Type B pancreatic cell (in vitro differentiated cells): ENCODE measurements around the gene GABARAPL1. TPM values are rescaled to one million over a fixed set of nuclear protein-coding genes. Genes with fewer than 3 reads are reported as not detected.

Experiments used
- DNase-seq: peaks from one replicate; pipeline ENCODE4 v3.0.0; 2021; ENCODE audit warnings: mixed read lengths; ENCODE audit not compliant: unreplicated experiment; ENCODE audit errors: extremely low spot score
- H3K27ac Mint-ChIP-seq: 2 replicates; pipeline ENCODE4 v1.8.0; 2021; ENCODE audit warnings: mild to moderate bottlenecking, mixed read lengths
- H3K27me3 Mint-ChIP-seq: 2 replicates; pipeline ENCODE4 v1.8.0; 2021; ENCODE audit warnings: mixed read lengths
- H3K36me3 Mint-ChIP-seq: 2 replicates; pipeline ENCODE4 v1.8.0; 2021; ENCODE audit warnings: mixed read lengths
- H3K4me1 Mint-ChIP-seq: one replicate; pipeline ENCODE4 v1.8.0; 2021; ENCODE audit warnings: mixed read lengths; ENCODE audit not compliant: unreplicated experiment
- H3K4me3 Mint-ChIP-seq: 2 replicates; pipeline ENCODE4 v1.8.0; 2021; ENCODE audit warnings: mild to moderate bottlenecking, mixed read lengths
- H3K9me3 Mint-ChIP-seq: 2 replicates; pipeline ENCODE4 v1.8.0; 2021; ENCODE audit warnings: mixed read lengths
- CTCF ChIP-seq: fragments of 200-600 bp; sonication (generic); conservative IDR thresholded peaks from 2 replicates; pipeline ENCODE4 v1.5.0; 2021; ENCODE audit warnings: antibody characterized with exemption, mild to moderate bottlenecking
- total RNA-seq: library from RNA; stranded (reverse); gene quantifications from 2 replicates; pipeline ENCODE4 v1.2.1, GENCODE V29; 2021; ENCODE audit warnings: low replicate concordance

The GABARAPL1 gene
- total RNA-seq, 1 donor from 2014 or later: 43.5 TPM

- Mint-ChIP-seq H3K9me3 (no peaks in the 10 kb centered on the region), H3K4me3 (no peak overlapping the region), H3K4me1 (no peaks in the 10 kb centered on the region), H3K27me3 (no peaks in the 10 kb centered on the region), H3K36me3 (peaks cover 9% of the 10 kb centered on the region), H3K27ac (no peak overlapping the region)
- no peak for DNase-seq
- no peak for TF ChIP-seq CTCF
Observed at GRCh38 chr12:10234562-10234961, 21.9 kb downstream of the GABARAPL1 start.

- Mint-ChIP-seq H3K9me3 (no peaks in the 10 kb centered on the region), H3K27ac (no peak overlapping the region), H3K27me3 (no peaks in the 10 kb centered on the region), H3K36me3 (peaks cover 9% of the 10 kb centered on the region), H3K4me3 (no peak overlapping the region), H3K4me1 (no peaks in the 10 kb centered on the region)
- no peak for DNase-seq
- TF ChIP-seq CTCF: peak; percentile 93
Observed at GRCh38 chr12:10235761-10236631, 23.3 kb downstream of the GABARAPL1 start.

GRCh38 chr12:10236720-10237119 is 24.0 kb downstream of the GABARAPL1 start:
- peaks cover 9% of the 10 kb centered on the region for H3K36me3 Mint-ChIP-seq
- no peaks in the 10 kb centered on the region for H3K27me3 Mint-ChIP-seq
- no peaks in the 10 kb centered on the region for H3K4me1 Mint-ChIP-seq
- no peak for TF ChIP-seq CTCF
- H3K4me3 Mint-ChIP-seq: no peak overlapping the region
- no peak for DNase-seq
- H3K9me3 Mint-ChIP-seq: no peaks in the 10 kb centered on the region
- no peak overlapping the region for H3K27ac Mint-ChIP-seq

- Mint-ChIP-seq H3K27ac (no peak overlapping the region), H3K36me3 (peaks cover 9% of the 10 kb centered on the region), H3K27me3 (no peaks in the 10 kb centered on the region), H3K4me3 (no peak overlapping the region), H3K4me1 (no peaks in the 10 kb centered on the region), H3K9me3 (no peaks in the 10 kb centered on the region)
- TF ChIP-seq CTCF: no peak
- no peak for DNase-seq
Observed at GRCh38 chr12:10238526-10238925, 25.8 kb downstream of the GABARAPL1 start.

GRCh38 chr12:10241290-10241689 is 28.6 kb downstream of the GABARAPL1 start:
- no peak for TF ChIP-seq CTCF

More at GRCh38 chr12:10241290-10241689, 28.6 kb downstream of the GABARAPL1 start:
- H3K36me3 Mint-ChIP-seq: no peaks in the 10 kb centered on the region
- DNase-seq: no peak
- H3K4me1 Mint-ChIP-seq: no peaks in the 10 kb centered on the region
- H3K27ac Mint-ChIP-seq: no peak overlapping the region
- H3K4me3 Mint-ChIP-seq: no peak overlapping the region
- H3K27me3 Mint-ChIP-seq: no peaks in the 10 kb centered on the region
- no peaks in the 10 kb centered on the region for H3K9me3 Mint-ChIP-seq
